Smooth muscle cell (in vitro differentiated cells): ENCODE measurements around the gene SORBS1. TPM values are rescaled to one million over a fixed set of nuclear protein-coding genes. Genes with fewer than 3 reads are reported as not detected.

ENCODE experiments used
- DNase-seq: peaks from one replicate; lab custom pipeline; 2025; ENCODE audit not compliant: unreplicated experiment; lab: John Stamatoyannopoulos, UW
- H2AFZ ChIP-seq: fragments of 200-600 bp; sonication (generic); 2 replicates; pipeline ENCODE4 v1.6.0; 2016; ENCODE audit warnings: antibody characterized with exemption, low read depth, mild to moderate bottlenecking
- H3F3A ChIP-seq: fragments of 200-600 bp; sonication (generic); 2 replicates; pipeline ENCODE4 v1.6.0; 2017; ENCODE audit warnings: antibody characterized with exemption, low read depth
- H3K27ac ChIP-seq: fragments of 200-600 bp; sonication (generic); 2 replicates; pipeline ENCODE4 v1.5.1; 2016; ENCODE audit warnings: low read depth, mild to moderate bottlenecking
- H3K27me3 ChIP-seq: fragments of 200-600 bp; sonication (generic); 2 replicates; pipeline ENCODE4 v1.6.1; 2016; ENCODE audit warnings: low read depth, mild to moderate bottlenecking
- H3K36me3 ChIP-seq: fragments of 200-600 bp; sonication (generic); 2 replicates; pipeline ENCODE4 v1.5.1; 2016; ENCODE audit warnings: low read depth
- H3K4me1 ChIP-seq: fragments of 200-600 bp; sonication (generic); 2 replicates; pipeline ENCODE4 v1.5.1; 2016; ENCODE audit warnings: low read depth
- H3K4me2 ChIP-seq: fragments of 200-600 bp; sonication (generic); 2 replicates; pipeline ENCODE4 v1.6.0; 2016; ENCODE audit warnings: mild to moderate bottlenecking
- H3K4me3 ChIP-seq: fragments of 200-600 bp; sonication (generic); 2 replicates; pipeline ENCODE4 v1.5.1; 2016; ENCODE audit warnings: mild to moderate bottlenecking
- H3K79me2 ChIP-seq: fragments of 200-600 bp; sonication (generic); 2 replicates; pipeline ENCODE4 v1.6.0; 2016; ENCODE audit warnings: low read depth, mild to moderate bottlenecking
- H3K9ac ChIP-seq: fragments of 200-600 bp; sonication (generic); 2 replicates; pipeline ENCODE4 v1.6.0; 2016; ENCODE audit warnings: low read depth
- H3K9me3 ChIP-seq: fragments of 200-600 bp; sonication (generic); replicated peaks from 2 replicates; pipeline ENCODE4 v1.5.1; 2016; ENCODE audit warnings: low read depth
- H4K20me1 ChIP-seq: fragments of 200-600 bp; sonication (generic); 2 replicates; pipeline ENCODE4 v1.6.0; 2016; ENCODE audit warnings: low read depth
- CTCF ChIP-seq: fragments of 200-600 bp; sonication (generic); IDR thresholded peaks from 2 replicates; pipeline ENCODE4 v1.5.1; 2017; ENCODE audit warnings: borderline replicate concordance, mild to moderate bottlenecking, antibody characterized with exemption; ENCODE audit not compliant: insufficient read depth, poor library complexity, severe bottlenecking
- WGBS: methylation state at CpG from one replicate; pipeline ENCODE4 v1.1.7; 2016; ENCODE audit warnings: low lambda C conversion rate; 5-methylcytosine and 5-hydroxymethylcytosine counted together
- polyA plus RNA-seq: library from polyadenylated mRNA; unstranded; fragments of >200 nt; fragmentation: Nextera tagmentation; extraction: Ambion mirVana; gene quantifications from 2 replicates; pipeline ENCODE4 v1.2.1, GENCODE V29; 2016
- total RNA-seq: library from RNA; depleted of rRNA; stranded (reverse); fragments of >200 nt; gene quantifications from 2 replicates; pipeline ENCODE4 v1.2.3, GENCODE V29; 2014

Gene SORBS1
- total and polyA plus RNA-seq, 2 experiments from 2014 or later = 14.6 to 21.0 TPM

GRCh38 chr10:95314192-95314918, 246.8 kb downstream of the SORBS1 start:
- no peaks in the 10 kb centered on the region for H3K9me3 ChIP-seq
- H3K4me3 ChIP-seq = no peak overlapping the region
- H3K36me3 ChIP-seq = no peaks in the 10 kb centered on the region
- WGBS = 84% methylated on average over 4 of the region's 4 CpGs
- H3F3A ChIP-seq = peaks cover 9% of the 10 kb centered on the region
- no peak overlapping the region for H3K9ac ChIP-seq
- no peak overlapping the region for H3K4me2 ChIP-seq
- DNase-seq = no peak
- no peak overlapping the region for H3K27ac ChIP-seq
- TF ChIP-seq CTCF = no peak
- H2AFZ ChIP-seq = no peak overlapping the region
- H3K79me2 ChIP-seq = no peaks in the 10 kb centered on the region
- H3K4me1 ChIP-seq = peaks cover 19% of the 10 kb centered on the region
- no peaks in the 10 kb centered on the region for H3K27me3 ChIP-seq
- H4K20me1 ChIP-seq = no peaks in the 10 kb centered on the region

GRCh38 chr10:95312986-95313495, 248.1 kb downstream of the SORBS1 start:
- Histone ChIP-seq H3K9ac (no peak overlapping the region), H3K79me2 (no peaks in the 10 kb centered on the region), H3K9me3 (no peaks in the 10 kb centered on the region), H3K4me2 (no peak overlapping the region), H3K27ac (no peak overlapping the region), H3F3A (peaks cover 12% of the 10 kb centered on the region), H3K27me3 (no peaks in the 10 kb centered on the region), H4K20me1 (no peaks in the 10 kb centered on the region), H3K4me1 (peaks cover 24% of the 10 kb centered on the region), H3K36me3 (no peaks in the 10 kb centered on the region), H3K4me3 (no peak overlapping the region), H2AFZ (no peak overlapping the region)
- no peak for DNase-seq
- no peak for TF ChIP-seq CTCF
- WGBS = 88% methylated on average over 1 of the region's 1 CpG

GRCh38 chr10:95312257-95312656, 248.9 kb downstream of the SORBS1 start:
- H3K4me2 ChIP-seq = no peak overlapping the region
- H3K4me3 ChIP-seq = no peak overlapping the region
- WGBS = 93% methylated on average over 6 of the region's 6 CpGs
- no peak for TF ChIP-seq CTCF
- no peak overlapping the region for H3K27ac ChIP-seq
- no peak overlapping the region for H2AFZ ChIP-seq
- no peaks in the 10 kb centered on the region for H4K20me1 ChIP-seq
- no peaks in the 10 kb centered on the region for H3K79me2 ChIP-seq
- H3K9me3 ChIP-seq = no peaks in the 10 kb centered on the region
- no peak for DNase-seq
- peaks cover 16% of the 10 kb centered on the region for H3F3A ChIP-seq
- H3K4me1 ChIP-seq = peaks cover 24% of the 10 kb centered on the region
- H3K36me3 ChIP-seq = no peaks in the 10 kb centered on the region
- H3K27me3 ChIP-seq = no peaks in the 10 kb centered on the region
- H3K9ac ChIP-seq = no peak overlapping the region

GRCh38 chr10:95309958-95310357, 251.2 kb downstream of the SORBS1 start:
- no peaks in the 10 kb centered on the region for H4K20me1 ChIP-seq
- H3K4me3 ChIP-seq = no peak overlapping the region
- TF ChIP-seq CTCF = no peak
- peaks cover 16% of the 10 kb centered on the region for H3F3A ChIP-seq
- no peak overlapping the region for H3K9ac ChIP-seq
- peak overlapping the region; percentile 96 for H3K27ac ChIP-seq
- WGBS = 76% methylated on average over 1 of the region's 1 CpG
- H3K79me2 ChIP-seq = no peaks in the 10 kb centered on the region
- H3K4me1 ChIP-seq = peaks cover 16% of the 10 kb centered on the region
- no peaks in the 10 kb centered on the region for H3K27me3 ChIP-seq
- H3K36me3 ChIP-seq = no peaks in the 10 kb centered on the region
- no peak overlapping the region for H2AFZ ChIP-seq
- peak overlapping the region; percentile 42 for H3K4me2 ChIP-seq
- no peaks in the 10 kb centered on the region for H3K9me3 ChIP-seq
- DNase-seq = no peak
